ENCODE data around the gene KRTAP10-3. TPM values are rescaled to one million over a fixed set of nuclear protein-coding genes. Genes with fewer than 3 reads are reported as not detected.
A peak's percentile ranks its signal among the peaks of the same experiment; 100 is the strongest.

Gene KRTAP10-3
- total RNA-seq, 1 donor from 2014 or later: not detected

DNA sequence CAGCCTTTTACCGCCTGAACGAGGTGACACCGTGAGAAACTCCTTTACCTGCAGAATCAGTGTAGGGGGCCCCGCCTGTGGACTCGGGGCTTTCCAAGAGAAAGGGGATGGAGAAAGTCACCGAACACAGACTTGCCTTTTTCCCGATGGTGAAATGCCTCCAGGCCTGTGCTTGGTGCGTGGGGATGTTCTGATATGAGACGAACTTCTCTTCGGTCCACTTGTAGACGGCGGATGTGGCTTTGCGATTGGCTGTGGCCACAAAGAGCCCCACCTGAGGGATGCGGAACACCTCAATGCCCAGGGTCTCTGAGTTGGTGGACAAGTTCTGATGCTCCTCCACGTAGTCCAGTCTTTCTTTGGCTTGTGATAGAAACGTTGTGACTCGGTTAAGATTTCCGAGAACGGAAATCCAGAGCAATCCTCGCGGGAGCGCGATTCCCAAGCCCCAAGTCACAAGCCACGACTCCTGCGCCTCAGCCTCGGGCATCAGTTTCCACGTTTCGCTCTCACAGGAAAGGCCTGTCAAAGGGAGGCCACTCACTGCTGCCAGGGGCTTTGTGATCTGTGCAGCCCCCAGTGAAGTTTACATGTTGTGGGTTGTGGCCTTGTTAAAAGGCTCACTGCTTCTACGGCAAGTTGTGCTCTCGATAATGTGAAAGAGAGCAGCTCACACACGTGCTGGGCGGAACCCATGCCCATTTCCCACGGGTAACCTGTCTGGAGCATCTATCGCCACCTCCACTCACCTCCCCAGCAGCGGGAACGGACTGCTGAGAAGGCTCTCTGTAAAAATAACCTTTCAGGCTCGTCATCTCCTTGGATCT is 31.2 kb downstream of the KRTAP10-3 start:
- FAIRE-seq (peak; percentile 13), DNase-seq (ENCODE audit: low read depth) (no peak)
- H3K4me3 ChIP-seq (ENCODE audit: low read depth, low read length): no peak overlapping the region
- no peaks in the 10 kb centered on the region for H3K27me3 ChIP-seq (ENCODE audit: control insufficient read depth, insufficient read depth, low read length)
- H3K36me3 ChIP-seq (ENCODE audit: control insufficient read depth, insufficient read depth, low read length): no peaks in the 10 kb centered on the region
- TF ChIP-seq, protein P1, sequence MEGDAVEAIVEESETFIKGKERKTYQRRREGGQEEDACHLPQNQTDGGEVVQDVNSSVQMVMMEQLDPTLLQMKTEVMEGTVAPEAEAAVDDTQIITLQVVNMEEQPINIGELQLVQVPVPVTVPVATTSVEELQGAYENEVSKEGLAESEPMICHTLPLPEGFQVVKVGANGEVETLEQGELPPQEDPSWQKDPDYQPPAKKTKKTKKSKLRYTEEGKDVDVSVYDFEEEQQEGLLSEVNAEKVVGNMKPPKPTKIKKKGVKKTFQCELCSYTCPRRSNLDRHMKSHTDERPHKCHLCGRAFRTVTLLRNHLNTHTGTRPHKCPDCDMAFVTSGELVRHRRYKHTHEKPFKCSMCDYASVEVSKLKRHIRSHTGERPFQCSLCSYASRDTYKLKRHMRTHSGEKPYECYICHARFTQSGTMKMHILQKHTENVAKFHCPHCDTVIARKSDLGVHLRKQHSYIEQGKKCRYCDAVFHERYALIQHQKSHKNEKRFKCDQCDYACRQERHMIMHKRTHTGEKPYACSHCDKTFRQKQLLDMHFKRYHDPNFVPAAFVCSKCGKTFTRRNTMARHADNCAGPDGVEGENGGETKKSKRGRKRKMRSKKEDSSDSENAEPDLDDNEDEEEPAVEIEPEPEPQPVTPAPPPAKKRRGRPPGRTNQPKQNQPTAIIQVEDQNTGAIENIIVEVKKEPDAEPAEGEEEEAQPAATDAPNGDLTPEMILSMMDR (IDR thresholded peaks at IDR 0.05; ENCODE audit: insufficient read depth, low read length, severe bottlenecking): no peak

DNA sequence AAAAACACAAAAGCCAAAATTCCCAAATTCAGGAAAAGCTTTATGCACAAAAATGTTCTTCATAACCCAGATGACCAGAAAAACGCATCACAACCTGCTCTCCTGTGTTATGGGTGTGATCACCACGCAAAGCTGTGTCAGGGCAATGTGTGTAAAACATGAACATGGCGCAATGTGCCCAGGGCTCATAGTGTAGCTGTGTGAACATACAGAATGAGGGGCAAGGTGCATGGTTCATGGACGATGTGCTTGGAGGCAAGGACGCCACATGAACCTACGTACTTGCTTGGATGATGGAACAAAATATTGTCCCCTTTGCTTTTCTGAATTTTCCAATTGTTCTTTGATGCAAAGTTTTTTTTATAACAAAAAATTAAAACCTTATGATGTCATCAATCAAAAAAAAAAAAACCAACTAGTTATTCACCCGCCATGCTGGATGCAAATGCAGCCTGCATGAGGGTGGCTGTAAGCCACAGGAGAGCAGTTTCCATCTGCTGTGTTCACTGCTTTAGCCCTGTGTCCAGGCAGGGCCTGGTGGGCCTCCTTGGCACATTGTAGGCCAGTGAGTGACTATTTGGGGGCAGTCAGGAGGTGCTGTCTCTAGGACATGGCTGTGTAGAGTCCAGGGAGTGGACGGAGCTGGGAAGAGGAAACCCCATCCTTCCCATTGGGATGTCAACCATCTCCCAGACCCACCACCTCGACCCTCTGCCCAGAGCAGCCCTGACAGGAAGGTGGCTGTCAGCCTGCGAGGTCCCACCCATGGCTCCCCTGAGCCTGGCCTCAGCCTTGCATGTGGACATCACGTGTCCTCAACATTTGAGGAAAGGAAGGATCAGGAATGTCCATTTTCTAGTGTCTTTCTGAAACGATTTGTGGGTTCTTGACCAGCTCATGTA is 32.2 kb downstream of the KRTAP10-3 start:
- FAIRE-seq: peak; percentile 50
- H3K36me3 ChIP-seq (ENCODE audit: control insufficient read depth, insufficient read depth, low read length): no peaks in the 10 kb centered on the region
- no peak for DNase-seq (ENCODE audit: low read depth)
- TF ChIP-seq, protein P1 (IDR thresholded peaks at IDR 0.05; ENCODE audit: insufficient read depth, low read length, severe bottlenecking): no peak
- H3K27me3 ChIP-seq (ENCODE audit: control insufficient read depth, insufficient read depth, low read length): no peaks in the 10 kb centered on the region
- H3K4me3 ChIP-seq (ENCODE audit: low read depth, low read length): no peak overlapping the region

DNA sequence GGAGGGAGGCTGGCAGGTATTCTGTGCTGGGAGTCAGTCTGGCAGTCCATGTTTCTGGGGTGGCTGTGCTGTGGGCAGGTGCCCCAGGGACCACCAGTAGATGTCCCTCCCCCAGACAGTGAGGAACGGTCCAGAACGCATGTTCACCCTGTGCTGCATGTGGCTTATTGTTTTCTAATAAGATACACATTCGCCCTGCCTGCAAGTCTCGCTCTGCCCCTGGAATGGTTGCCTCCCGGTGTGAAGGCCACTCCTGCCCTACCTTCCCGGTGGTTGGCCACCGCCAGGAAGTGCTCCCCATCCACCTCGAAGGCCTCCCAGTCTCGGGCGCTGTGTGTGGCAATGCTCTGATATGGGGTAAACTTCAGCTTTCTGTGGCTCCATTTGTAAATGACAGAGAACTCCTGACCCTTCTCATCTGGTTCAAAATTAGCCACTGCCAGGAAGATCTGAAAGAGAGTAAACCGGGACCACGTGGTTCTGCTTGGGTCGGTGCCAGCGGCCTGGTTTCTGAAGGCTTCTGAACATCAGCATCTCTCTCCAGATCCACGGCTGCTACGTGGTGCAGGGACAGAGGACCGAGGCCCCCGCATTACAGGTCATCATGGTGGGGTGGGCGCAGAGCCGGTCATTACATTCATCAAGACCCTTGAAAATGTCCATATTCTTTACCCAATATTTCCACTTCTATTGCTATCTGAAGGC is 33.1 kb downstream of the KRTAP10-3 start:
- H3K36me3 ChIP-seq (ENCODE audit: control insufficient read depth, insufficient read depth, low read length): no peaks in the 10 kb centered on the region
- no peak for FAIRE-seq
- TF ChIP-seq, protein P1 (IDR thresholded peaks at IDR 0.05; ENCODE audit: insufficient read depth, low read length, severe bottlenecking): no peak
- no peaks in the 10 kb centered on the region for H3K27me3 ChIP-seq (ENCODE audit: control insufficient read depth, insufficient read depth, low read length)
- DNase-seq (ENCODE audit: low read depth): no peak
- no peak overlapping the region for H3K4me3 ChIP-seq (ENCODE audit: low read depth, low read length)

DNA sequence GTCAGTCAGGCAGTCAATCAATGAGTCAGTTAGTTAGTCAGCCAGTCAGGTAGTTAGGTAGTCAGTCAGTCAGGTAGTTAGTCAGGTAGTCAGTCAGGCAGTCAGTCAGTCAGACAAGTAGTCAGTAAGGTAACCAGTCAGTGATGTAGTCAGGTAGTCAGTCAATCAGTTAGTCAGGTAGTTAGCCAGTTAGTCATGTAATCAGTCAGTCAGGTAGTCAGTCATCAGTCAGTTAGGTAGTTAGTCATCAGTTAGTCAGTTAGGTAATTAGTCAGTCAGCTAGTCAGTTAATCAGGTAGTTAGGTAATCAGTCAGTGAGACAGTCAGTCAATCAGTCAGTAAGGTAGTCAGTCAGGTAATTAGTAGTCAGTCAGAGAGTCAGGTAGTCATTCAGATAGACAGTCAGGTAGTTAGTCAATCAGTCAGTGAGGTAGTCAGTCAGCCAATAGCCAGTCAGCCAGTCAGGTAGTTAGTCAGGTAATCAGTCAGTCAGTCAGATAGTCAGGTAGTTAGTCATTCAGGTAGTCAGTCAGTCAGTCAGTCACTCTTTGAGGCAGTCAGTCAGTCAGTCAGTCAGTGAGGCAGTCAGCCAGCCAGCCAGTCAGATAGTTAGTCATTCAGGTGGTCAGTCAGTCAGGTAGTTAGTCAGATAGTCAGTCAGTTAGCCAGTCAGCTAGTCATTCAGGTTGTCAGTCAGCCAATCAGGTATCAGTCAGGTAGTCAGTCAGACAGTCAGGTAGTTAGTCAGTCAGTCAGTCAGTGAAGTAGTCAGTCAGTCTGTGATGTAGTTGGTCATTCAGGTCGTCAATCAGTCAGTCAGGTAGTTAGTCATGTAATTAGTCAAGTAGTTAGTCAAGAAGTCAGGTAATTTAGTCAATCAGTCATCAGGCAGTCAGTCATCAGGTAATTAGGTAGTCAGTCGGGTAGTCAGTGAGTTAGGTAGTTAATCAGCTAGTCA is 33.9 kb downstream of the KRTAP10-3 start:
- DNase-seq (ENCODE audit: low read depth): no peak
- TF ChIP-seq, protein P1 (IDR thresholded peaks at IDR 0.05; ENCODE audit: insufficient read depth, low read length, severe bottlenecking): no peak
- Histone ChIP-seq H3K4me3 (ENCODE audit: low read depth, low read length) (no peak overlapping the region), H3K27me3 (ENCODE audit: control insufficient read depth, insufficient read depth, low read length) (no peaks in the 10 kb centered on the region), H3K36me3 (ENCODE audit: control insufficient read depth, insufficient read depth, low read length) (no peaks in the 10 kb centered on the region)
- FAIRE-seq: peak; percentile 93
